Transverse colon (tissue), 4 donors: ENCODE data around the gene CD48.

Experiments used
- EP300 ChIP-seq: sonication (generic); formaldehyde crosslinking; IDR thresholded peaks from one replicate; pipeline ENCODE4 v1.6.1; 2017; ENCODE audit warnings: antibody characterized with exemption, low read depth
- POLR2A ChIP-seq: fragments of 450-650 bp; IDR thresholded peaks from one replicate; pipeline ENCODE4 v1.6.1; 2016; ENCODE audit warnings: antibody characterized with exemption, mild to moderate bottlenecking, moderate library complexity
- POLR2AphosphoS5 ChIP-seq, 3 donors: sonication (generic); formaldehyde crosslinking; IDR thresholded peaks; one replicate each; pipeline ENCODE4 v1.6.1; 2016; ENCODE audit warnings: antibody characterized with exemption in 3 of 3
- TF ChIP-seq, protein P1 (sequence below), 5 experiments: fragments of 200-600 bp in 3 of 5; fragments of 450-650 bp in 2 of 5; sonication (generic) in 3 of 5; IDR thresholded peaks; 1 replicate in 2 of 5; 2 replicates in 3 of 5; pipeline ENCODE4 v1.5.1; 2016 to 2017; ENCODE audit warnings: antibody characterized with exemption in 5 of 5, inconsistent platforms in 3 of 5, mild to moderate bottlenecking in 2 of 5, moderate library complexity in 1 of 5

DNA sequence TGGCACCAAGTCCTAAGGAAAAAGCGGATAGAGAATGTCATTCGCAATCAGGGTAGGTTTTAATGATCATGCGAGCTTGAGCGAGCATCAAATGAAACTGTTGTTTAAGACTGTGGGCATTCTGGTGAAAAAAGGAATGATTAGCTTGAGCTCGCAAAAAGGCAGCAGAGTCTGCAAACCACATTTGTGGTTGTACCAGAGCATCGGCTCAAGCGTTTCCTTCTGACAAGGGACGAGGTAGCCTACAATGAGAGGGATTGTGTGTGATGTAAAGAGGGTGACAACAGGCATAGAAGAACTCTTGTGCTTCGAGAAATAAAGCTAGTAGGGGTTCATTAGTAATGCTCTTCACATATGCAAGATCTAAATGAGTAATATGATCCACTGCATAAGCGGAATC lies 11.1 kb upstream of the CD48 start:
- TF ChIP-seq, protein P1, sequence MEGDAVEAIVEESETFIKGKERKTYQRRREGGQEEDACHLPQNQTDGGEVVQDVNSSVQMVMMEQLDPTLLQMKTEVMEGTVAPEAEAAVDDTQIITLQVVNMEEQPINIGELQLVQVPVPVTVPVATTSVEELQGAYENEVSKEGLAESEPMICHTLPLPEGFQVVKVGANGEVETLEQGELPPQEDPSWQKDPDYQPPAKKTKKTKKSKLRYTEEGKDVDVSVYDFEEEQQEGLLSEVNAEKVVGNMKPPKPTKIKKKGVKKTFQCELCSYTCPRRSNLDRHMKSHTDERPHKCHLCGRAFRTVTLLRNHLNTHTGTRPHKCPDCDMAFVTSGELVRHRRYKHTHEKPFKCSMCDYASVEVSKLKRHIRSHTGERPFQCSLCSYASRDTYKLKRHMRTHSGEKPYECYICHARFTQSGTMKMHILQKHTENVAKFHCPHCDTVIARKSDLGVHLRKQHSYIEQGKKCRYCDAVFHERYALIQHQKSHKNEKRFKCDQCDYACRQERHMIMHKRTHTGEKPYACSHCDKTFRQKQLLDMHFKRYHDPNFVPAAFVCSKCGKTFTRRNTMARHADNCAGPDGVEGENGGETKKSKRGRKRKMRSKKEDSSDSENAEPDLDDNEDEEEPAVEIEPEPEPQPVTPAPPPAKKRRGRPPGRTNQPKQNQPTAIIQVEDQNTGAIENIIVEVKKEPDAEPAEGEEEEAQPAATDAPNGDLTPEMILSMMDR (IDR thresholded peaks at IDR 0.05): no peak
- TF ChIP-seq POLR2AphosphoS5 (IDR thresholded peaks at IDR 0.05): no peak
- no peak for TF ChIP-seq POLR2A
- TF ChIP-seq EP300: no peak
